ENCODE measurements around the gene TNNT1.
A peak's percentile ranks its signal among the peaks of the same experiment; 100 is the strongest.
"Not testable (repeated sequence)": the region's sequence is repeated elsewhere in the genome, so short reads cannot be mapped to it uniquely, and the experiment has no call there.

TNNT1 gene

GRCh38 chr19:55166530-55167268 lies 17.7 kb upstream of the TNNT1 start, which contains the start of gene DNAAF3:
TSS of gene DNAAF3 (minus strand) at chr19:55166613. CDS start at chr19:55166413, 200 bp downstream.
- DNase-seq: peak; percentile 92

GRCh38 chr19:55165952-55166529 lies 17.0 kb upstream of the TNNT1 start:
- no peak for DNase-seq

GRCh38 chr19:55161571-55162322 lies 12.7 kb upstream of the TNNT1 start:
- no peak for DNase-seq

- DNase-seq: no peak
These were observed 12.0 kb upstream of the TNNT1 start for GRCh38 chr19:55160986-55161365.

GRCh38 chr19:55160128-55160985 lies 11.4 kb upstream of the TNNT1 start:
- DNase-seq: peak; percentile 79

GRCh38 chr19:55158848-55159749 lies 10.1 kb upstream of the TNNT1 start:
- no peak for DNase-seq

GRCh38 chr19:55158423-55158822 lies 9.4 kb upstream of the TNNT1 start:
- DNase-seq: no peak

- no peak for DNase-seq
These were observed 8.3 kb upstream of the TNNT1 start, which contains the start of gene TNNI3 for GRCh38 chr19:55157064-55157908. TSS of gene TNNI3 (minus strand) at chr19:55157732. CDS start at chr19:55157589, 143 bp downstream.

- no peak for DNase-seq
These were observed 7.4 kb upstream of the TNNT1 start for GRCh38 chr19:55156202-55157063.

- not testable (repeated sequence) for DNase-seq
These were observed 6.8 kb upstream of the TNNT1 start for GRCh38 chr19:55155784-55156183.

- DNase-seq: no peak
These were observed 4.8 kb upstream of the TNNT1 start for GRCh38 chr19:55153652-55154264.

GRCh38 chr19:55152017-55152416 lies 3.0 kb upstream of the TNNT1 start:
- no peak for DNase-seq

GRCh38 chr19:55147545-55148251 lies 1.3 kb downstream of the TNNT1 start:
- peak; percentile 76 for DNase-seq

- DNase-seq: no peak
These were observed 2.2 kb downstream of the TNNT1 start for GRCh38 chr19:55146705-55147273.

GRCh38 chr19:55146078-55146704 lies 2.8 kb downstream of the TNNT1 start:
- no peak for DNase-seq

GRCh38 chr19:55145232-55145631 lies 3.8 kb downstream of the TNNT1 start:
- DNase-seq: no peak

- peak; percentile 21 for DNase-seq
These were observed 7.3 kb downstream of the TNNT1 start for GRCh38 chr19:55141696-55142095.

GRCh38 chr19:55137915-55138314 lies 11.1 kb downstream of the TNNT1 start:
- DNase-seq: no peak
